Stimulated activated CD8-positive, alpha-beta memory T cell treated with anti-CD3 and anti-CD28 coated beads, Interleukin-4, amount 100 ng/mL, for 48 hours (primary cell): ENCODE results near the gene UNC5B.
"Not testable (repeated sequence)": the region's sequence is repeated elsewhere in the genome, so short reads cannot be mapped to it uniquely, and the experiment has no call there.

Experiments used
- DNase-seq: peaks from one replicate; pipeline ENCODE4 v3.0.0-alpha.2; 2020

Gene UNC5B

GRCh38 chr10:71209731-71210541 is 2.4 kb upstream of the UNC5B start:
- no peak for DNase-seq

- DNase-seq: no peak
Observed at GRCh38 chr10:71210542-71210871, 1.9 kb upstream of the UNC5B start.

- no peak for DNase-seq
Observed at GRCh38 chr10:71211053-71211452, 1.3 kb upstream of the UNC5B start.

- no peak for DNase-seq
Observed at GRCh38 chr10:71211775-71212317, 524 bp upstream of the UNC5B start.

- DNase-seq: peak; percentile 43
Observed at GRCh38 chr10:71213127-71213621, 804 bp downstream of the UNC5B start.

GRCh38 chr10:71213761-71214440 is 1.5 kb downstream of the UNC5B start:
- no peak for DNase-seq

- no peak for DNase-seq
Observed at GRCh38 chr10:71214641-71215559, 2.5 kb downstream of the UNC5B start.

- no peak for DNase-seq
Observed at GRCh38 chr10:71216363-71216695, 4.0 kb downstream of the UNC5B start.

- DNase-seq: no peak
Observed at GRCh38 chr10:71216751-71217265, 4.4 kb downstream of the UNC5B start.

- no peak for DNase-seq
Observed at GRCh38 chr10:71217266-71218045, 5.1 kb downstream of the UNC5B start.

- DNase-seq: no peak
Observed at GRCh38 chr10:71218046-71218650, 5.8 kb downstream of the UNC5B start.

- no peak for DNase-seq
Observed at GRCh38 chr10:71218651-71219050, 6.3 kb downstream of the UNC5B start.

GRCh38 chr10:71219236-71219917 is 7.0 kb downstream of the UNC5B start:
- not testable (repeated sequence) for DNase-seq

- no peak for DNase-seq
Observed at GRCh38 chr10:71219918-71220688, 7.7 kb downstream of the UNC5B start.

GRCh38 chr10:71220689-71221540 is 8.5 kb downstream of the UNC5B start:
- DNase-seq: no peak

- no peak for DNase-seq
Observed at GRCh38 chr10:71221586-71222202, 9.3 kb downstream of the UNC5B start.

GRCh38 chr10:71222601-71223346 is 10.4 kb downstream of the UNC5B start:
- no peak for DNase-seq
